KBM-7 (cell line): ENCODE measurements around the gene CCDC181.
"Not testable (repeated sequence)": the region's sequence is repeated elsewhere in the genome, so short reads cannot be mapped to it uniquely, and the experiment has no call there.

Experiments used
- DNase-seq: peaks from one replicate; pipeline ENCODE4 v3.0.0-alpha.2; 2015
- in situ Hi-C: fragments of 300-500 bp; cut with MboI; formaldehyde crosslinking; loops from 2 replicates; pipeline ENCODE4 v1.14.3; 2020; ENCODE audit warnings: low sequenced_read_pairs, low pct_unique_long_range_greater_than_20kb, mixed read lengths

Gene CCDC181

GRCh38 chr1:169414952-169415351 is 12.3 kb downstream of the CCDC181 start:
- in situ Hi-C loops: no loop called here
- DNase-seq: no peak

- in situ Hi-C loops, DNase-seq: not testable (repeated sequence)
Measured at GRCh38 chr1:169408340-169408739, 18.9 kb downstream of the CCDC181 start.

DNA sequence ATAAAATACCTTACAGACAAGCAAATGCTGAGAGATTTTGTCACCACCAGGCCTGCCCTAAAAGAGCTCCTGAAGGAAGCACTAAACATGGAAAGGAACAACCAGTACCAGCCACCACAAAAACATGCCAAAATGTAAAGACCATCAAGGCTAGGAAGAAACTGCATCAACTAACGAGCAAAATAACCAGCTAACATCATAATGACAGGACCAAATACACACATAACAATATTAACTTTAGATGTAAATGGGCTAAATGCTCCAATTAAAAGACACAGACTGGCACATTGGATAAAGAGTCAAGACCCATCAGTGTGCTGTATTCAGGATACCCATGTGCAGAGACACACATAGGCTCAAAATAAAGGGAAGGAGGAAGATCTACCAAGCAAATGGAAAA is 24.7 kb downstream of the CCDC181 start:
- in situ Hi-C loops, DNase-seq: not testable (repeated sequence)

DNA sequence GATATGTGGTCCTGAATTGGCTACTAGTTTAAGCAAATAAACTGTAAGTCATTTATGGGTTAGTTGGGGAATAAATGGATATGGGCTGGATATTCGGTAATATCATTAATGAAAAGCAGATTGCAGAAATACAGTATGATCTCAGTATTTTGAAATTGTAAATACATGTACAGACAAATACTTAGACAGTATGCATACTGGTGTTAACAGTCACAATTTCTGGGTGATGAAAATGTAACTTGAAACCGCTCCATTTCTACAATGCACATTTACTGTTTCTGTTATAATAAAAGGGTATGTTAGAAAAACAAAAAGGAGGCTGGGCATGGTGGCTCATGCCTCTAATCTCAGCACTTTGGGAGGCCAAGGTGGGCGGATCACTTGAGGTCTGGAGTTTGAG is 31.3 kb downstream of the CCDC181 start:
- in situ Hi-C loops: no loop called here

GRCh38 chr1:169392406-169392805 is 34.9 kb downstream of the CCDC181 start:
- in situ Hi-C loops: no loop called here
- DNase-seq: peak; percentile 8

More for the DNA sequence above, 31.3 kb downstream of the CCDC181 start:
- no peak for DNase-seq

DNA sequence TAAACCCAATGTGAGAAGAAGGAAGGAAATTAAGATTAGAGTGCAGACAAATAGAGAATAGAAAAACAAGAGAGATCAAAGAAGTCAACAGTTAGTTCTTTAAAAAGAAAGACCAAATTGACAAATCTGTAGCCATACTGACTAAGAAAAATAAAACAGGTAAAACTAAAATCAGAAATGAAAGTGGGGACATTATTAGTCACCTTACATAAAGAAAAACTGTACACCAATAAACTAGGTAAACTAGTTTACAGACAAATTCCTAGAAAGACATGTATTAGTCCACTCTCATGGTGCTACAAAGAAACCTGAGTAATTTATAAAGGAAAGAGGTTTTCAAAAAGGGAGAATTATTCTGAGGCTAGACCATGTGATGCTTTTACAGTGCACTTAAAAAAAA is 37.0 kb downstream of the CCDC181 start:
- in situ Hi-C loops: no loop called here
- no peak for DNase-seq

- in situ Hi-C loops: no loop called here
Measured at GRCh38 chr1:169387399-169387798, 39.9 kb downstream of the CCDC181 start.

GRCh38 chr1:169383449-169383848 is 43.8 kb downstream of the CCDC181 start:
- no peak for DNase-seq
- in situ Hi-C loops: no loop called here

More at GRCh38 chr1:169387399-169387798, 39.9 kb downstream of the CCDC181 start:
- DNase-seq: no peak

GRCh38 chr1:169381162-169381561 is 46.1 kb downstream of the CCDC181 start:
- in situ Hi-C loops: no loop called here
- no peak for DNase-seq

- peak; percentile 57 for DNase-seq
- in situ Hi-C loops: loop anchor here (25.0 kb wide), 1 partner anchor 759 kb away; no protein-coding TSS in a partner anchor
Measured at GRCh38 chr1:169371404-169371803, 55.9 kb downstream of the CCDC181 start.

- DNase-seq: no peak
- in situ Hi-C loops: loop anchor here (25.0 kb wide), 1 partner anchor 756 kb away; no protein-coding TSS in a partner anchor
Measured at GRCh38 chr1:169368406-169368769, 58.9 kb downstream of the CCDC181 start.

DNA sequence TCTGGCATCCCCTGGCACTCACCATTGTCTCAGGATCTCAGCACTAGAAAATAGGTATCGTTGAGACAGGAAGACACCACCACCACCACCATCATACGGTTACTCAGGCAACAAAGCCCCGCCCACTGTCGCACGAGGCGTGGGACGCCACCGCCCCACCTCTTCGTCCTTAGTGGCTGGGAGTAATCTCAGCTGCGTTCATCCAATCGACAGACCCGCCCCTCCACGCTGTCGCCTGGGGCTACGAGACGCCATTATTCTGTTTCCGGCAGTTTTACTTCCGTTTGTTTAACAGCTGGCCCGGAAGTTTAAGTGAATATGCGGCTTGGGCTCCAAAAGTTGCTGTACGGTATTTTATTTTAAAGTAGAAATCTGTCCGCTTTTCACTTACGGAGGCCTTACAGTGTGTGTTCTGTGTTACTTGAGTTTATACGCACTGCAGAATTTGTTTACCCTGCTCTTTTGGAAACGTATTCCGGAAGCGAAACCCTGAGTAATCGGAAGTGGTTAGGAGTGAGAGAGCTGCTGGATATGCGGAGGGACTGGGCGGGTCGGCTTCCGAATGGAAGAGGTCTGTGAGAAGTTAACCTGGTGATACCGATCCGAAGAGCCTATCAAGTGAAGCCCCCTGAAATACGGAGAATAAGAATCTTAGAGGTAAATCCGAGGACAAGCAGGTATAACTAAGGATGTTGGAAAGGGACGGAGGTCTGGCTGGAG is 59.4 kb downstream of the CCDC181 start, which contains the start of the genes BLZF1 and NME7:
BLZF1 (plus strand) TSS at position 510 of the 720 bp plus-strand sequence. CDS start 1,328 bp downstream, outside the sequence.
NME7 (minus strand) TSS at position 112 of the 720 bp plus-strand sequence; CDS start at position 25, 87 bp downstream.
- in situ Hi-C loops: loop anchor here (25.0 kb wide), 1 partner anchor 756 kb away; no protein-coding TSS in a partner anchor
- peak; percentile 99 for DNase-seq

- in situ Hi-C loops: loop anchor here (25.0 kb wide), 1 partner anchor 755 kb away; no protein-coding TSS in a partner anchor
- no peak for DNase-seq
Measured at GRCh38 chr1:169367096-169367685, 60.1 kb downstream of the CCDC181 start.

DNA sequence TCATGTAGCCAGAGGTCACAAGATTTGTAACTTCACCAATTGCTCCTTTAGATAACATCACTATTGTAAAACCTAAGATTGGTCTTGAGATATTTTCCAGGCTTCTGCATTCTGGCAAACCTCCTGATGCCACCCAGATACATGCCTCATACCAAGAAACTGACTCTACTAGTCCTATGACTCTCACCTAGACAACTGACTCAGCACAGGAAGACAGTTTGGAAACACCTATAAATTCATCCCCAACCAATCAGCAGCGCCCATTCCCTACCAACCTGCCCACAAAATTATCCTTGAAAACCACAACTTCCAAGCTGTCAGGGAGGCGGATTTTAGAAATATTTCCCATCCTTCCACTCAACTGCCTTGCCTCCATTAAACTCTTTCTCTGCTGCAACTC is 62.3 kb downstream of the CCDC181 start:
- no peak for DNase-seq
- in situ Hi-C loops: loop anchor here (25.0 kb wide), 1 partner anchor 753 kb away; no protein-coding TSS in a partner anchor

- in situ Hi-C loops: loop anchor here (25.0 kb wide), 1 partner anchor 751 kb away; no protein-coding TSS in a partner anchor
- no peak for DNase-seq
Measured at GRCh38 chr1:169363046-169363730, 64.1 kb downstream of the CCDC181 start.

DNA sequence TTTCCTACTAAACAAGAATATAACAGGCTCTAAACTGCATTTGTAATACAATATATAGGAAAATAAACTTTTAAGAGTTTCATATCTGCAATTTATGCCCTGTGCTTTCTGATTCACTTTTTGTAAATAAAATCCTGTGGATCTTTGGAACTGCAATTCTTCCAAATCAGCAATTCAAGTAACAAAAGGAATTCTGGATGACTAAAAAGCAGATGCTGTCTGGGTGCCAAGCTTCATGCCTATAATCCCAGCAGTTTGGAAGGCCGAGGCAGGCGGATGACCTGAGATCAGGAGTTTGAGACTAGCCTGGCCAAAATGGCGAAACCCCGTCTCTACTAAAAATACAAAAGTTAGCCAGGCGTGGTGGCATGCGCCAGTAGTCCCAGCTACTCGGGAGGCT is 66.0 kb downstream of the CCDC181 start:
- no peak for DNase-seq
- in situ Hi-C loops: loop anchor here (25.0 kb wide), 1 partner anchor 749 kb away; no protein-coding TSS in a partner anchor

DNA sequence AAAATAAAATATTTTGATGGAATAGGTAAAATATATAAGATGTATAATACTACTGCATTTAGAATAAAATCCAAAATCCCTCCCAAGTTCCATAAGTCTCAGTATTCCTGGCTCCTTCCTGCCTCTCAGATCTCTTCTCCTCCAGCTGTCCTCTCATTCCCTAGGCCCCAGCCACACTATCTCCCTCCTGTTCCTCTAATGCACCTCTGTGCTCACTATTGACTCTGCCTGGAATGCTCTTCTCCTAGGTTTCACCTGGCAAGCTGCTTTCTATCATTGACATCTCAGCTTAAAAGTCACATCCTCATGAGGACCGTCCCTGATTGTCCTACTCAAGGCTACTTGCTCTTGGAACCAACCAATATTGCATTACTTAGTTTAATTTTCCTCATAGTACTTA is 66.9 kb downstream of the CCDC181 start:
- DNase-seq: no peak
- in situ Hi-C loops: loop anchor here (25.0 kb wide), 1 partner anchor 748 kb away; no protein-coding TSS in a partner anchor

GRCh38 chr1:169348383-169349036 is 78.8 kb downstream of the CCDC181 start:
- in situ Hi-C loops: no loop called here
- peak; percentile 72 for DNase-seq
